H9 (cell line): ENCODE data around the gene C10orf95. TPM values are rescaled to one million over a fixed set of nuclear protein-coding genes. Genes with fewer than 3 reads are reported as not detected.

Source experiments
- DNase-seq: peaks from one replicate; pipeline ENCODE4 v3.0.0-alpha.2; 2017
- H2AFZ ChIP-seq: one replicate; pipeline ENCODE4 v1.6.1; 2013; ENCODE audit warnings: mild to moderate bottlenecking, low read length, control low read depth, moderate library complexity
- H2AK5ac ChIP-seq: 2 replicates; pipeline ENCODE4 v1.6.1; 2013; ENCODE audit warnings: low read length, control low read depth, mixed read lengths; ENCODE audit not compliant: insufficient read length
- H2BK120ac ChIP-seq: one replicate; pipeline ENCODE4 v1.6.1; 2013; ENCODE audit warnings: low read depth, mild to moderate bottlenecking, low read length, control low read depth, inconsistent platforms; ENCODE audit not compliant: poor library complexity, severe bottlenecking
- H2BK12ac ChIP-seq: 2 replicates; pipeline ENCODE4 v1.6.1; 2013; ENCODE audit warnings: low read length, control low read depth, mixed read lengths, low read depth; ENCODE audit not compliant: insufficient read length
- H2BK15ac ChIP-seq: 2 replicates; pipeline ENCODE4 v1.6.1; 2013; ENCODE audit warnings: low read depth, low read length, control low read depth
- H2BK20ac ChIP-seq: one replicate; pipeline ENCODE4 v1.6.1; 2013; ENCODE audit warnings: low read depth, mild to moderate bottlenecking, low read length, control low read depth, inconsistent platforms; ENCODE audit not compliant: poor library complexity, severe bottlenecking
- H2BK5ac ChIP-seq: 2 replicates; pipeline ENCODE4 v1.6.1; 2013; ENCODE audit warnings: low read length, control low read depth, mixed read lengths; ENCODE audit not compliant: insufficient read length
- H3K14ac ChIP-seq: 2 replicates; pipeline ENCODE4 v1.6.1; 2013; ENCODE audit warnings: low read length, control low read depth; ENCODE audit not compliant: insufficient read depth
- H3K18ac ChIP-seq: 2 replicates; pipeline ENCODE4 v1.6.1; 2013; ENCODE audit warnings: low read depth, mild to moderate bottlenecking, mixed read lengths, low read length, control low read depth; ENCODE audit not compliant: insufficient read length
- H3K23ac ChIP-seq: 2 replicates; pipeline ENCODE4 v1.6.1; 2013; ENCODE audit warnings: low read length, control low read depth, mixed read lengths, low read depth; ENCODE audit not compliant: insufficient read length
- H3K23me2 ChIP-seq: 2 replicates; pipeline ENCODE4 v1.6.1; 2013; ENCODE audit warnings: low read depth, mild to moderate bottlenecking, mixed read lengths, low read length, control low read depth; ENCODE audit not compliant: insufficient read length, poor library complexity, severe bottlenecking
- H3K27ac ChIP-seq: 2 replicates; pipeline ENCODE4 v1.5.1; 2013; ENCODE audit warnings: low read length, control low read depth, mixed read lengths, low read depth; ENCODE audit not compliant: insufficient read length
- H3K27me3 ChIP-seq: 2 replicates; pipeline ENCODE4 v1.6.1; 2013; ENCODE audit warnings: low read length, control low read depth, inconsistent platforms; ENCODE audit not compliant: insufficient read depth
- H3K4ac ChIP-seq: 2 replicates; pipeline ENCODE4 v1.6.1; 2013; ENCODE audit warnings: low read depth, mild to moderate bottlenecking, control low read depth, inconsistent platforms, low read length, moderate library complexity
- H3K4me1 ChIP-seq: 2 replicates; pipeline ENCODE4 v1.6.1; 2013; ENCODE audit warnings: low read length, control low read depth, inconsistent platforms; ENCODE audit not compliant: insufficient read depth
- H3K4me2 ChIP-seq: 2 replicates; pipeline ENCODE4 v1.6.1; 2013; ENCODE audit warnings: low read length, control low read depth, mixed read lengths; ENCODE audit not compliant: insufficient read length, insufficient read depth
- H3K56ac ChIP-seq: 2 replicates; pipeline ENCODE4 v1.6.1; 2013; ENCODE audit warnings: low read depth, mild to moderate bottlenecking, mixed read lengths, low read length, control low read depth; ENCODE audit not compliant: insufficient read length
- H3K79me1 ChIP-seq: 2 replicates; pipeline ENCODE4 v1.6.1; 2013; ENCODE audit warnings: low read depth, mild to moderate bottlenecking, moderate library complexity, low read length, control low read depth, inconsistent platforms; ENCODE audit not compliant: insufficient read depth, poor library complexity, severe bottlenecking
- H3K79me2 ChIP-seq: 2 replicates; pipeline ENCODE4 v1.6.1; 2013; ENCODE audit warnings: low read length, control low read depth, inconsistent platforms; ENCODE audit not compliant: insufficient read depth
- H3K9ac ChIP-seq: 2 replicates; pipeline ENCODE4 v1.6.1; 2013; ENCODE audit warnings: low read length, control low read depth, mixed read lengths; ENCODE audit not compliant: insufficient read length; ENCODE audit errors: extremely low read depth
- H3K9me3 ChIP-seq: one replicate; pipeline ENCODE4 v1.6.1; 2013; ENCODE audit warnings: low read depth, low read length, inconsistent platforms; ENCODE audit not compliant: control insufficient read depth
- H3T11ph ChIP-seq: one replicate; pipeline ENCODE4 v1.6.1; 2013; ENCODE audit warnings: mild to moderate bottlenecking, low read length, control low read depth, inconsistent platforms
- H4K20me1 ChIP-seq: one replicate; pipeline ENCODE4 v1.6.1; 2013; ENCODE audit not compliant: control insufficient read depth, insufficient read length, insufficient read depth
- H4K5ac ChIP-seq: 2 replicates; pipeline ENCODE4 v1.6.1; 2013; ENCODE audit warnings: low read depth, mild to moderate bottlenecking, mixed read lengths, low read length, control low read depth; ENCODE audit not compliant: insufficient read length
- H4K8ac ChIP-seq: replicated peaks from 2 replicates; pipeline ENCODE4 v1.6.1; 2013; ENCODE audit warnings: low read length, control low read depth, mixed read lengths, low read depth; ENCODE audit not compliant: insufficient read length
- H4K91ac ChIP-seq: 2 replicates; pipeline ENCODE4 v1.6.1; 2013; ENCODE audit warnings: low read depth, mild to moderate bottlenecking, moderate library complexity, mixed read lengths, low read length, control low read depth; ENCODE audit not compliant: insufficient read length
- H3K27ac Mint-ChIP-seq, 3 experiments: 2 replicates in 2 of 3; 3 replicates in 1 of 3; pipeline ENCODE4 v1.8.0; 2020 to 2021; ENCODE audit warnings: mixed read lengths in 3 of 3, mild to moderate bottlenecking in 1 of 3, moderate library complexity in 1 of 3
- H3K27me3 Mint-ChIP-seq: 2 replicates; pipeline ENCODE4 v1.8.0; 2021; ENCODE audit warnings: low read depth, mild to moderate bottlenecking, moderate library complexity, mixed read lengths
- H3K36me3 Mint-ChIP-seq, 3 experiments: 2 replicates in 2 of 3; 3 replicates in 1 of 3; pipeline ENCODE4 v1.8.0; 2020 to 2021; ENCODE audit warnings: low read depth in 3 of 3, mixed read lengths in 3 of 3; ENCODE audit not compliant: insufficient read depth in 1 of 3
- H3K4me1 Mint-ChIP-seq, 2 experiments: 2 replicates each; pipeline ENCODE4 v1.8.0; 2020; ENCODE audit warnings: mixed read lengths in 2 of 2
- H3K4me3 Mint-ChIP-seq, 2 experiments: 2 replicates in 1 of 2; 3 replicates in 1 of 2; pipeline ENCODE4 v1.8.0; 2020 to 2021; ENCODE audit warnings: mild to moderate bottlenecking in 2 of 2, mixed read lengths in 2 of 2, moderate library complexity in 1 of 2
- H3K9me3 Mint-ChIP-seq, 2 experiments: 2 replicates in 1 of 2; 3 replicates in 1 of 2; pipeline ENCODE4 v1.8.0; 2020; ENCODE audit warnings: mild to moderate bottlenecking in 2 of 2, mixed read lengths in 2 of 2, moderate library complexity in 1 of 2
- WGBS: extraction: QIAGEN DNeasy Blood & Tissue Kit; methylation state at CpG from one replicate; pipeline ENCODE4 v1.1.7; 2013; ENCODE audit warnings: missing lambda C conversion rate, low lambda C conversion rate, mixed read lengths; ENCODE audit not compliant: insufficient read length; ENCODE audit errors: extremely low coverage; 5-methylcytosine and 5-hydroxymethylcytosine counted together
- total RNA-seq: library from RNA; stranded (reverse); gene quantifications from 2 replicates; pipeline ENCODE4 v1.2.1, GENCODE V29; 2021
- TF ChIP-seq, protein P1 (sequence below): fragments of 200-600 bp; sonication (generic); conservative IDR thresholded peaks from 3 replicates; pipeline ENCODE4 v1.8.0; 2021; ENCODE audit warnings: antibody characterized with exemption, mild to moderate bottlenecking

C10orf95 gene
- total RNA-seq, 1 experiment from 2014 or later: not detected

DNA sequence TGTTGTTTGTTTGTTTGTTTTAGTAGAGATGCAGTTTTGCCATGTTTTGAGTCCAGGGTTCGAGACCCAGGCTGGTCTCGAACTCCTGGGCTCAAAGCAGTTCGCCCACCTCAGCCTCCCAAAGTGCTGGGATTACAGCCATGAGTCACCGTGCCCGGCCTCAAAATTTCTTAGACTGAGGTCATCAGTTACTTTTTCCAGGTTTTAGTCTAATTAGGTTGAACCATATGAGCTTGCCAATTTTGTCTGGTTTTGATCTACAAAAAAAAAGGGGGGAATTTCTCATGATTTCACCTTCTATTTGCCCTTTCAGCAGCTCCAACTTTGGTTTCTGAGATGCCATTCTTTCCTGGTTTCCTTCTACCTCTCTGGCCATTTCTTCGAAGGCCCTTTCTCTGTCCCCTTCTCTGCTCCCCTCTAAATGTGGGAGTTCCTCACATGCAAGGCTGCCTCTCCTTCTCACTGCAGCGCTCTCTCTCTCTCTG lies 24.5 kb downstream of the C10orf95 start:
- Mint-ChIP-seq H3K4me3 (no peak overlapping the region), H3K27ac (no peak overlapping the region), H3K4me1 (peaks cover 9 to 18% of the 10 kb centered on the region in 2 experiments), H3K9me3 (no peaks in the 10 kb centered on the region; a peak in 1 of 5 replicates), H3K27me3 (peaks cover 12% of the 10 kb centered on the region), H3K36me3 (peaks cover 7 to 17% (median 16%) of the 10 kb centered on the region in 3 experiments; a peak in 5 of 7 replicates)
- Histone ChIP-seq H2BK20ac (no peak overlapping the region), H4K8ac (no peak overlapping the region), H4K5ac (no peak overlapping the region), H2BK15ac (no peak overlapping the region), H3K79me1 (no peaks in the 10 kb centered on the region), H3K27me3 (no peaks in the 10 kb centered on the region), H3K9me3 (no peaks in the 10 kb centered on the region), H4K20me1 (no peaks in the 10 kb centered on the region), H3K56ac (no peak overlapping the region), H2BK12ac (no peak overlapping the region), H2AFZ (no peak overlapping the region), H3K9ac (no peak overlapping the region), H3K4me2 (no peak overlapping the region), H3T11ph (no peak overlapping the region), H3K27ac (no peak overlapping the region), H2AK5ac (no peak overlapping the region), H3K4me1 (no peaks in the 10 kb centered on the region; the same call in 1 of the 2 replicates), H3K4ac (no peak overlapping the region), H2BK120ac (no peak overlapping the region), H3K14ac (no peak overlapping the region), H3K18ac (no peak overlapping the region), H3K79me2 (no peaks in the 10 kb centered on the region), H3K23ac (no peak overlapping the region), H4K91ac (no peak overlapping the region), H2BK5ac (no peak overlapping the region), H3K23me2 (peaks cover 8% of the 10 kb centered on the region)
- TF ChIP-seq, protein P1, sequence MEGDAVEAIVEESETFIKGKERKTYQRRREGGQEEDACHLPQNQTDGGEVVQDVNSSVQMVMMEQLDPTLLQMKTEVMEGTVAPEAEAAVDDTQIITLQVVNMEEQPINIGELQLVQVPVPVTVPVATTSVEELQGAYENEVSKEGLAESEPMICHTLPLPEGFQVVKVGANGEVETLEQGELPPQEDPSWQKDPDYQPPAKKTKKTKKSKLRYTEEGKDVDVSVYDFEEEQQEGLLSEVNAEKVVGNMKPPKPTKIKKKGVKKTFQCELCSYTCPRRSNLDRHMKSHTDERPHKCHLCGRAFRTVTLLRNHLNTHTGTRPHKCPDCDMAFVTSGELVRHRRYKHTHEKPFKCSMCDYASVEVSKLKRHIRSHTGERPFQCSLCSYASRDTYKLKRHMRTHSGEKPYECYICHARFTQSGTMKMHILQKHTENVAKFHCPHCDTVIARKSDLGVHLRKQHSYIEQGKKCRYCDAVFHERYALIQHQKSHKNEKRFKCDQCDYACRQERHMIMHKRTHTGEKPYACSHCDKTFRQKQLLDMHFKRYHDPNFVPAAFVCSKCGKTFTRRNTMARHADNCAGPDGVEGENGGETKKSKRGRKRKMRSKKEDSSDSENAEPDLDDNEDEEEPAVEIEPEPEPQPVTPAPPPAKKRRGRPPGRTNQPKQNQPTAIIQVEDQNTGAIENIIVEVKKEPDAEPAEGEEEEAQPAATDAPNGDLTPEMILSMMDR: no peak
- WGBS: no CpG with 5 or more reads among the region's 7 CpGs
- no peak for DNase-seq
